ENCODE results near the gene MYBL2.
"Not testable (repeated sequence)": the region's sequence is repeated elsewhere in the genome, so short reads cannot be mapped to it uniquely, and the experiment has no call there.

Gene MYBL2

GRCh38 chr20:43752561-43753301 lies 85.8 kb downstream of the MYBL2 start:
- DNase-seq, result no peak

DNA sequence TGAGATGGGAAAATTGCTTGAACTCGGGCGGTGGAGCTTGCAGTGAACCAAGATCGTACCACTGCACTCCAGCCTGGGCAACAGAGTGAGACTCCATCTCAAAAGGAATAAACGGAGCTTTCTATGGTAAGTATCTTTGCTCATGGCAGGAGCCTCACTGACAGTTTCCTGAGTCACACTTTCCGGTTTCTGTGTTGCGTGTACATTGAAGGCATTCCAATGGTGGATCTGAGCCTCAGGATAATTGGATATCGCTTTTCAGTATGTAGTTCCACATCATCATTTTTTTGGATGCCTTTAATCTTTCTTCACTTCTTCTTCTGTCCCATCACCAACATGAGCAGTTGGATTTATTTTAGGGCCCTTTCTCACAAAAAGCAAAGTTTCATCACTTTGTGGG lies 88.5 kb downstream of the MYBL2 start:
- DNase-seq, result no peak

- no peak for DNase-seq
Observed at GRCh38 chr20:43755851-43756250, 88.9 kb downstream of the MYBL2 start.

- DNase-seq, result not testable (repeated sequence)
Observed at GRCh38 chr20:43757888-43758287, 91.0 kb downstream of the MYBL2 start.

DNA sequence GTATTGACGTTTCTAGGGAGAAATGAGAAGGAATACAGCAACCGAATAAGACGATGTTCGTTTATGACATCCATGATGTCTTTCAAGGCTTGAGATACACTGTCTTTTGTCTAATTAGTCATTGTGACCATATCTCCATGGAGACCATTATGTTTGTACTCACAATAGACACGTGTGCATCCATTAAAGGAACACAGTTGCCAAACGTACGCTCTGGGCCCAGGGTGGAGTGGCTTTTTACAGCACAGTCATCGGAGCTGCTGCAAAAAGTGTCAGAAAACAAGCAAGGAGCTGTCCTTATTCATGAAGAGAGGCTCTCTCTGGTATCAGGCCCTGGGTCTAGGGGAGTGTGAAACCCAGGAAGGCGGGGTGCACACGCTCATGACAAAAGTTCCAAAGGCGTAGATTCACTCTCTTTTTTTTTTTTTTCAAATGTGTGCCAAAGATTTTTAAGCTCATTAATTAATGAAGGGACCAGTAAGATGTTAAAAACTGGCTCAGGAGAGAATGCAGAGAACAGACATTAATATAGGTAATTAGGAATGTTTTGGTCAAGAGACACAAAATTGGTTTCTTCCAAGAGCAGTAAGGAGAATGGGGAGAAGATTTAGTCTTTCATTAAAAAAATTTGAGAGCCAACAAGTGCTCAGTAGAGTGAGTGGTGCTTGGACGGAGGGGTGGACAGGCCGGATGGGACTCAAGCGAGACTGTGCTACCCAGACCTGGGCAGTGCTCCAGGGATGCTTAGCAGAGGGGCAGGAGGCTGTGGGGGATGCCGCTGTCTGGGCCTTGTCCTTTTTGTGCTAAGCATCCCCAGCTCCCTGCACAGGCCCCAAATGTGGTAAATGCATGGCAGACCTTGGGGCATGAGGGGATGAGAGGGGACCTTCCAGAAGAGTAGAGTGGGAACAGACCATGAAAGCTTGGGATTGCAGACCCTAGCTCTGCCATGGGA lies 94.7 kb downstream of the MYBL2 start:
- no peak for DNase-seq

DNA sequence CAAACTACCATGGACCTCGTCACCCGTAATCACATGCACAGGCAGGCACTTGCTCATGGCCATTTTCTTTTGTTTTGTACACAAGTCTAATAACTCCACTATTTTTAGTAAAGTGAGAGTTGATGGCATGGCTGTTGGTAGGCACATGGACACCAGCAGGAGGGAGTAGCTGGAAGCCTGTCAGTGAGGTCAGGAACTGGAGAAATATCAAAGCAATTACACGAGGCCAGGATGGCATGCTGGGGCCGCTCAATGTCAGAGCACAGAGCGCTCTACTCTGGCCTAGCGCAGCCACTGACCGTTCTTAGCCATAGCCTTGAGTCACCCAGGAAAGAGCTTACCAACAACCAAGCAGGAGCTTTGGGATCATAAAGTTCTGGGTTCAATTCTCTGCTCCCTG lies 96.0 kb downstream of the MYBL2 start:
- DNase-seq, result no peak

- DNase-seq, result no peak
Observed at GRCh38 chr20:43765916-43766315, 99.0 kb downstream of the MYBL2 start.

Measured in NCI-H1048 (cell line).